ENCODE measurements around the gene HOXC6. TPM values are rescaled to one million over a fixed set of nuclear protein-coding genes. Genes with fewer than 3 reads are reported as not detected.

Gene HOXC6
- not detected for total RNA-seq
- long read RNA-seq, result 0 reads

DNA sequence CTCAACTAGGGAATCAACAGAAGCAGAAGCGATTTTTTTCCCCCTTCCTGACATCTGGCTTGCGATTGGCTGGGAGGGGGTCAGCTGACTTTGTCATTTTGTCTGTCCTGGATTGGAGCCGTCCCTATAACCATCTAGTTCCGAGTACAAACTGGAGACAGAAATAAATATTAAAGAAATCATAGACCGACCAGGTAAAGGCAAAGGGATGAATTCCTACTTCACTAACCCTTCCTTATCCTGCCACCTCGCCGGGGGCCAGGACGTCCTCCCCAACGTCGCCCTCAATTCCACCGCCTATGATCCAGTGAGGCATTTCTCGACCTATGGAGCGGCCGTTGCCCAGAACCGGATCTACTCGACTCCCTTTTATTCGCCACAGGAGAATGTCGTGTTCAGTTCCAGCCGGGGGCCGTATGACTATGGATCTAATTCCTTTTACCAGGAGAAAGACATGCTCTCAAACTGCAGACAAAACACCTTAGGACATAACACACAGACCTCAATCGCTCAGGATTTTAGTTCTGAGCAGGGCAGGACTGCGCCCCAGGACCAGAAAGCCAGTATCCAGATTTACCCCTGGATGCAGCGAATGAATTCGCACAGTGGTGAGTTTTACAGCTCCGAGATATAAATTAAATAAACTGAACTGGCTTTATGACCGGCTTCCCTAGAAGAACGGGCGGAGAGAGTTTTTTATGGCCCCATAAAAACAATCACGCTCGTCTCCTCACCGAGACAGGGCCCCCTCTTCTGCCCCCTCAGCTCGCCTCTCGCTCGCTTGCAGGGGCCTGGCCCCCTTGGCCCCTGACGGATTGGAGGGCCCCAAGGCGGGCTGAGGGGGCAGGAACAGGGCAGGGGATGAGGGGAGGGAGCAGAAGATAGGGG, at the start of gene HOXC6:
Gene HOXC6, plus strand, starts transcription at position 127 of the 888 bp plus-strand sequence. Its CDS starts 82 bp downstream, at position 209.
- H3K9me3 ChIP-seq, result no peaks in the 10 kb centered on the region
- intact Hi-C loops (cut with DNase I), result no loop called here
- no peaks in the 10 kb centered on the region for H3K36me3 ChIP-seq
- H3K4me1 ChIP-seq, result no peaks in the 10 kb centered on the region
- DNase-seq, result peak in 1 of 3 donors; percentile 31
- ATAC-seq, result no peak
- H3K4me3 ChIP-seq, result no peak within 1 kb of the TSS
- TF ChIP-seq POLR2A (IDR thresholded peaks at IDR 0.05), result no peak
- TF ChIP-seq, protein P1, sequence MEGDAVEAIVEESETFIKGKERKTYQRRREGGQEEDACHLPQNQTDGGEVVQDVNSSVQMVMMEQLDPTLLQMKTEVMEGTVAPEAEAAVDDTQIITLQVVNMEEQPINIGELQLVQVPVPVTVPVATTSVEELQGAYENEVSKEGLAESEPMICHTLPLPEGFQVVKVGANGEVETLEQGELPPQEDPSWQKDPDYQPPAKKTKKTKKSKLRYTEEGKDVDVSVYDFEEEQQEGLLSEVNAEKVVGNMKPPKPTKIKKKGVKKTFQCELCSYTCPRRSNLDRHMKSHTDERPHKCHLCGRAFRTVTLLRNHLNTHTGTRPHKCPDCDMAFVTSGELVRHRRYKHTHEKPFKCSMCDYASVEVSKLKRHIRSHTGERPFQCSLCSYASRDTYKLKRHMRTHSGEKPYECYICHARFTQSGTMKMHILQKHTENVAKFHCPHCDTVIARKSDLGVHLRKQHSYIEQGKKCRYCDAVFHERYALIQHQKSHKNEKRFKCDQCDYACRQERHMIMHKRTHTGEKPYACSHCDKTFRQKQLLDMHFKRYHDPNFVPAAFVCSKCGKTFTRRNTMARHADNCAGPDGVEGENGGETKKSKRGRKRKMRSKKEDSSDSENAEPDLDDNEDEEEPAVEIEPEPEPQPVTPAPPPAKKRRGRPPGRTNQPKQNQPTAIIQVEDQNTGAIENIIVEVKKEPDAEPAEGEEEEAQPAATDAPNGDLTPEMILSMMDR (IDR thresholded peaks at IDR 0.05), result no peak
- no peak within 1 kb of the TSS for H3K27ac ChIP-seq
- H3K27me3 ChIP-seq, result peaks cover 20 to 69% of the 10 kb centered on the region in 2 donors
- WGBS (ENCODE audit: insufficient coverage, low coverage, low lambda C conversion rate, missing lambda C conversion rate), result 5% methylated on average over 35 of the region's 36 CpGs

DNA sequence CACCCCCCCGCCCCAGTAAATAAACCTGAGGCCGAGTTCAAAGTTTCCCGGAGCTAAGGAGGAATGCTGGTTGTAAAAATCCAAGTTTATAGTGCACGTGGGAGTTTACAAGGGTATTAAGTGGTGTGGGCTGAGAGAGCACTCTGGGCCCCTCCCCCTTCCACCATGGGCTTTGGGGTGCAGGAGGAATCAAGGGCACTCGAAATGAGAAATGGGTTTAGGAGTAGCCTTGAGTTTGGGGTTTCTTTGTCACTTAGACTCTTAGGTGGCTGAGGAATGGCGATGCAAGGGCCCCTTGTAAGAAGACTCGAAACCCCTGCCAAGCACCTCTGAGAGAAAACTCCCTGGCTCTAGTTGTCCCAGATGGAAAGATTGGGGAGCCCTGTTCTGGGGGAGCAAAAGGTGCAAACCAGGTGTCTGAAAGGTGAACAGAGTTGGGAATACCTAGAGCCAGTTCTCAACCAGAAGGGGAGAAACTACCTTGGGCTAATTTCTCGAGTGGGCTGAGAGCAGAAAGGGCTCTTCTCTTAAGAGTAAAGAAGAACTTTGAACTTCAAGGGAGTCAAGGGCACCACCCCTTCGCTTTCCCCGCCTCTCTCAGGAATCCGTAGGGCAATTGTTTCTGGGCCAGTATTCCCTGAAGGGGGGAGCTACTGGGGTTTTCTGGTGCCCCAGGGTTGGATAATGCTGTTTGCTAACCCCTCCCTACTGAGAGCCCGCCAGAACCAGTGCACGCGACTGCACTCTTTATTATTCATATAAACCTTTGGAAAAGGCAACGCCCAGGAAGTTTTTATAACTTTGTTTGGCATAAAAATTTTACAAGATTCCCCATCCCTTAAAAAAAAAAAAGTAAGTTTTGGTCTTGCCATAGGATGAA, 49.5 kb upstream of the HOXC6 start:
- WGBS (ENCODE audit: insufficient coverage, low coverage, low lambda C conversion rate, missing lambda C conversion rate), result 7% methylated on average over 15 of the region's 15 CpGs
- Histone ChIP-seq H3K36me3 (no peaks in the 10 kb centered on the region), H3K4me1 (peaks cover 0 to 5% (median 0%) of the 10 kb centered on the region in 4 donors), H3K27ac (no peak overlapping the region), H3K27me3 (peaks cover 12 to 55% of the 10 kb centered on the region in 2 donors), H3K4me3 (no peak overlapping the region), H3K9me3 (no peaks in the 10 kb centered on the region)
- TF ChIP-seq, protein P1 (IDR thresholded peaks at IDR 0.05), result no peak
- TF ChIP-seq POLR2A (IDR thresholded peaks at IDR 0.05), result no peak
- ATAC-seq (no peak), DNase-seq (no peak)
- intact Hi-C loops (cut with DNase I), result no loop called here

DNA sequence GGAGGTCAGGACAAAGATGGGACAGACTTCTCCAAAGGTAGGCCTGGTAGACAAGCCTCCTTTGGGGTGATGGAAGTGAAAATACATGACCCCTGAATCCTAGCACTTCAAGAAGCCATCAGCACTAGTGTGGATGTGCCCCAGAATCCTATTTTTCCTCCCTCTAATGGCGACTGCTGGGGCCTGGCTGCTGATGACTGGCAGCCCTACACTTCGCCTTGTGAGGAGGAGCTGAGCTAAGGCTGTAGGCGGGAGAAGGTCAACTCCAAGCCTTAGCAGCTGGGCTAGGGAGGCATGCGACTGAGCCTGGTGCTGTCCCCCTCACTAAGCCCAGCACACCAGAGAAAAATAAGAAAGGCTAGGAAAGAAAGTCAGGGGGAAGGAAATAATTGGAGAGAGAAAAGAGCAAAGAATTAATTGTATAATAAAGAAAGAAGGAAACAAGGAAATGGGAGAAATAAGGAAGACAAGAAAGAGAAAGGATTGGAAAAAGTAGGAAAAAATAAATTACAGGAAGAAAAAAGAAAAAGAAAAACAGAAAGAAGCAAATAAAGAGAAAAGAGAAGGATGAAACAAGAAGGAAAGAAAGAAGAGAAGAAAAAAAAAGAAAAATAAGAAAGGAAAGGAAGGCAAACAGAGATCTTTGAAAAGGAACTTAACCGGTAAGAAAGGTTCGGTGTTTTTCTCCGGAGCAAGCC, 48.0 kb upstream of the HOXC6 start:
- Histone ChIP-seq H3K27me3 (peaks cover 16 to 60% of the 10 kb centered on the region in 2 donors), H3K9me3 (no peaks in the 10 kb centered on the region), H3K27ac (no peak overlapping the region), H3K4me1 (no peaks in the 10 kb centered on the region), H3K36me3 (no peaks in the 10 kb centered on the region), H3K4me3 (no peak overlapping the region)
- ATAC-seq (no peak), DNase-seq (peak in 1 of 3 donors; percentile 11)
- TF ChIP-seq, protein P1 (IDR thresholded peaks at IDR 0.05), result no peak
- no peak for TF ChIP-seq POLR2A (IDR thresholded peaks at IDR 0.05)
- WGBS (ENCODE audit: insufficient coverage, low coverage, low lambda C conversion rate, missing lambda C conversion rate), result 19% methylated on average over 5 of the region's 7 CpGs
- intact Hi-C loops (cut with DNase I), result no loop called here

DNA sequence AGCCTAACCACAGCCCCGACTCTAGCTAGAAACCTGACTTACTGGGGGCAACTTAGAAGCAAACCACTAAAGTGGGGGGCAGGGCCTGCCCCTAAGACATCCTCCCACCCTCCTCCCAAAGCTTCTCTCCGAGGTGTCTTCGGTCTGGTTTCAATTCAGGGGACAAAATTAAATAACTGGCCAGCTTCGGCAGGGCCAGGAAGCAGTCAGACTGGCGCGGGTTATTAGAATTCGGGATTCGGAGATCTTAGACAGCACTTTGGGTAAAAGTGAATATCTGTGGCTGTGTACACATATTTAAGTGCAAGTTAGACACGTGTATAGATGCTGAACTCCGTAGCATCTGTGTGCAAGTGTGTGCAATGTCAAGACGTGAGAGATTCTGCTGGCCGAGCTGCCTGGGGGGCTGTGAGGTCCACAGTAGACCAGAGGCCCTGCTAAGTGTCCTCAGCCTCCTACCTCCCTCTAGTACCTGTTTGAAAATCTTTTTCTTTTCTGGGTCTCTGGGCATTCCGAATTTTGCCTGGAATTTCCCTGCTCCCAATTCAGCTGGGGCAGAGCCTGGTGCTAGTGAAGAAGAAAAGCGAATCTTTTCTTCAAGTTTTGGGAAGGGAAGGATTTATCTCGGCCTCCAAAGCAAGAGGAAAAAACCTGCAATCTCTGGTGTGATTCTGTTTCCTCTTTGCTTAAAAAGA, 47.3 kb upstream of the HOXC6 start:
- TF ChIP-seq, protein P1 (IDR thresholded peaks at IDR 0.05), result no peak
- TF ChIP-seq POLR2A (IDR thresholded peaks at IDR 0.05), result no peak
- 20% methylated on average over 10 of the region's 15 CpGs for WGBS (ENCODE audit: insufficient coverage, low coverage, low lambda C conversion rate, missing lambda C conversion rate)
- no peak overlapping the region for H3K4me3 ChIP-seq

More for the DNA sequence above, 47.3 kb upstream of the HOXC6 start:
- no peak overlapping the region for H3K27ac ChIP-seq
- intact Hi-C loops (cut with DNase I), result no loop called here
- H3K36me3 ChIP-seq, result no peaks in the 10 kb centered on the region
- peaks cover 16 to 59% of the 10 kb centered on the region in 2 donors for H3K27me3 ChIP-seq
- ATAC-seq (no peak), DNase-seq (peak in 1 of 3 donors; percentile 7)
- H3K4me1 ChIP-seq, result peaks cover 0 to 2% (median 0%) of the 10 kb centered on the region in 4 donors
- no peaks in the 10 kb centered on the region for H3K9me3 ChIP-seq
